SK-N-SH (cell line): ENCODE results near the gene SLC4A9. TPM values are rescaled to one million over a fixed set of nuclear protein-coding genes. Genes with fewer than 3 reads are reported as not detected.

Source experiments
- CTCF ChIA-PET: fragments of 300-600, 350-600 bp; formaldehyde crosslinking; extraction: SDS; loops from one replicate; lab custom pipeline; 2021; lab: Yijun Ruan, JAX
- POLR2A ChIA-PET: fragments of 350-600 bp; sonication (Branson Sonifier 250); formaldehyde crosslinking; extraction: SDS; loops from one replicate; lab custom pipeline; 2020; ENCODE audit warnings: antibody characterized with exemption, inconsistent platforms; lab: Yijun Ruan, JAX
- DNase-seq: peaks from one replicate; pipeline ENCODE4 v3.0.0; 2012
- H2AFZ ChIP-seq: fragments of 200-600 bp; sonication (generic); 2 replicates; pipeline ENCODE4 v1.8.1; 2016; ENCODE audit warnings: antibody characterized with exemption, mild to moderate bottlenecking, low read depth
- H3F3A ChIP-seq: fragments of 200-600 bp; sonication (generic); replicated peaks from 2 replicates; pipeline ENCODE3; 2016; ENCODE audit warnings: antibody characterized with exemption, mild to moderate bottlenecking; ENCODE audit not compliant: insufficient read depth
- H3K27ac ChIP-seq, 2 experiments: fragments of 200-500 bp in 1 of 2; fragments of 200-600 bp in 1 of 2; sonication (Bioruptor generic) in 1 of 2; sonication (generic), shearing (Covaris generic) in 1 of 2; 2 replicates each; pipeline versions ENCODE4 v1.5.1 to v1.6.1; 2014 to 2016; ENCODE audit warnings: low read depth in 2 of 2, inconsistent platforms in 1 of 2, low read length in 1 of 2, mild to moderate bottlenecking in 1 of 2, mixed read lengths in 1 of 2
- H3K27me3 ChIP-seq: fragments of 200-600 bp; sonication (generic), shearing (Covaris generic); 2 replicates; pipeline ENCODE4 v1.6.1; 2016; ENCODE audit warnings: mixed run types; ENCODE audit not compliant: insufficient read depth
- H3K36me3 ChIP-seq, 2 experiments: fragments of 200-500 bp in 1 of 2; fragments of 200-600 bp in 1 of 2; sonication (Bioruptor generic) in 1 of 2; sonication (generic) in 1 of 2; replicated peaks in 1 of 2; 2 replicates each; pipeline versions ENCODE3 to v1.5.1; 2014 to 2016; ENCODE audit warnings: low read length in 1 of 2, mild to moderate bottlenecking in 1 of 2; ENCODE audit not compliant: insufficient read depth in 2 of 2, control insufficient read depth in 1 of 2
- H3K4me1 ChIP-seq, 2 experiments: fragments of 200-500 bp in 1 of 2; fragments of 200-600 bp in 1 of 2; sonication (Bioruptor generic) in 1 of 2; sonication (generic), shearing (Covaris generic) in 1 of 2; 2 replicates each; pipeline versions ENCODE4 v1.5.1 to v1.6.1; 2014 to 2016; ENCODE audit warnings: low read depth in 1 of 2, low read length in 1 of 2, mixed run types in 1 of 2; ENCODE audit not compliant: insufficient read depth in 2 of 2, control insufficient read depth in 1 of 2
- H3K4me2 ChIP-seq: fragments of 200-600 bp; sonication (generic), shearing (Covaris generic); 2 replicates; pipeline ENCODE4 v1.6.1; 2017; ENCODE audit warnings: mixed run types
- H3K4me3 ChIP-seq, 2 experiments: fragments of 200-500 bp in 1 of 2; fragments of 200-600 bp in 1 of 2; sonication (Bioruptor generic) in 1 of 2; sonication (generic), shearing (Covaris generic) in 1 of 2; 2 replicates each; pipeline versions ENCODE4 v1.5.1 to v1.8.1; 2014 to 2016; ENCODE audit warnings: low read depth in 2 of 2, inconsistent platforms in 1 of 2, low read length in 1 of 2, mild to moderate bottlenecking in 1 of 2, mixed read lengths in 1 of 2, moderate library complexity in 1 of 2
- H3K79me2 ChIP-seq: fragments of 200-600 bp; sonication (generic); 2 replicates; pipeline ENCODE4 v1.8.1; 2017; ENCODE audit warnings: mild to moderate bottlenecking; ENCODE audit not compliant: insufficient read depth
- H3K9ac ChIP-seq: fragments of 200-600 bp; sonication (generic); 2 replicates; pipeline ENCODE4 v1.6.1; 2017; ENCODE audit warnings: mixed run types
- H3K9me2 ChIP-seq: fragments of 200-600 bp; sonication (generic); 2 replicates; pipeline ENCODE4 v1.6.1; 2017; ENCODE audit warnings: mixed run types
- H3K9me3 ChIP-seq: fragments of 200-600 bp; sonication (generic); 2 replicates; pipeline ENCODE4 v1.6.1; 2017; ENCODE audit warnings: mixed run types, mild to moderate bottlenecking, moderate library complexity
- H4K20me1 ChIP-seq: fragments of 200-600 bp; sonication (generic); 2 replicates; pipeline ENCODE4 v1.6.1; 2017; ENCODE audit warnings: mild to moderate bottlenecking, mixed run types; ENCODE audit not compliant: insufficient read depth
- CHD2 ChIP-seq: fragments of 150-350 bp; IDR thresholded peaks from 2 replicates; pipeline ENCODE4 v1.6.1; 2018; ENCODE audit warnings: low read length; ENCODE audit not compliant: partially characterized antibody
- EZH2phosphoT487 ChIP-seq: fragments of 200-600 bp; sonication (generic); IDR thresholded peaks from 2 replicates; pipeline ENCODE4 v1.6.1; 2017; ENCODE audit warnings: low read depth, mixed run types, mild to moderate bottlenecking, antibody characterized with exemption, moderate library complexity, borderline replicate concordance
- FOSL2 ChIP-seq: IDR thresholded peaks from 2 replicates; pipeline ENCODE4 v1.4.0; 2012; ENCODE audit warnings: low read depth, mild to moderate bottlenecking, moderate library complexity, borderline replicate concordance
- FOXJ3 ChIP-seq: sonication (generic); formaldehyde crosslinking; IDR thresholded peaks from 2 replicates; pipeline ENCODE4 v1.5.1; 2020; ENCODE audit warnings: mild to moderate bottlenecking, missing genetic modification reagents
- GABPA ChIP-seq: IDR thresholded peaks from 2 replicates; pipeline ENCODE4 v1.4.0; 2012; ENCODE audit warnings: low read depth, mild to moderate bottlenecking
- IRF3 ChIP-seq: fragments of 150-350 bp; IDR thresholded peaks from 2 replicates; pipeline ENCODE4 v1.6.1; 2016; ENCODE audit warnings: mild to moderate bottlenecking, low read depth, low read length
- JUND ChIP-seq: IDR thresholded peaks from 2 replicates; pipeline ENCODE4 v1.4.0; 2012
- MAX ChIP-seq: IDR thresholded peaks from 2 replicates; pipeline ENCODE4 v1.4.0; 2012; ENCODE audit warnings: low read depth
- MXI1 ChIP-seq: IDR thresholded peaks from 2 replicates; pipeline ENCODE4 v1.6.1; 2012; ENCODE audit warnings: mild to moderate bottlenecking, low read depth, low read length, improper control_type of control experiment
- NFIC ChIP-seq: IDR thresholded peaks from 2 replicates; pipeline ENCODE4 v1.4.0; 2012; ENCODE audit warnings: borderline replicate concordance
- NRF1 ChIP-seq: IDR thresholded peaks from 2 replicates; pipeline ENCODE4 v1.6.1; 2012; ENCODE audit warnings: low read depth, mild to moderate bottlenecking, low read length
- PBX3 ChIP-seq: IDR thresholded peaks from 2 replicates; pipeline ENCODE4; 2012
- RCOR1 ChIP-seq: fragments of 150-350 bp; IDR thresholded peaks from 2 replicates; pipeline ENCODE4 v1.6.1; 2017; ENCODE audit warnings: antibody characterized with exemption, low read length
- RXRA ChIP-seq: IDR thresholded peaks from 2 replicates; pipeline ENCODE4 v1.4.0; 2012; ENCODE audit warnings: low read depth, mild to moderate bottlenecking, borderline replicate concordance
- SMC3 ChIP-seq: IDR thresholded peaks from 2 replicates; pipeline ENCODE4 v1.6.1; 2012; ENCODE audit warnings: low read depth, low read length, improper control_type of control experiment
- TAF1 ChIP-seq: IDR thresholded peaks from 2 replicates; pipeline ENCODE4 v1.6.1; 2012; ENCODE audit warnings: low read depth, mild to moderate bottlenecking, low read length, moderate library complexity, borderline replicate concordance
- USF2 ChIP-seq: fragments of 150-350 bp; IDR thresholded peaks from 2 replicates; pipeline ENCODE4 v1.6.1; 2017; ENCODE audit warnings: antibody characterized with exemption, low read length, low read depth, borderline replicate concordance
- YY1 ChIP-seq: IDR thresholded peaks from 2 replicates; pipeline ENCODE4 v1.4.0; 2012; ENCODE audit warnings: low read depth, mild to moderate bottlenecking
- ZBTB33 ChIP-seq: IDR thresholded peaks from 2 replicates; pipeline ENCODE4 v1.4.0; 2012; ENCODE audit warnings: low read depth, borderline replicate concordance
- WGBS: methylation state at CpG from one replicate; pipeline ENCODE4 v1.1.6; 2017; ENCODE audit warnings: low lambda C conversion rate; 5-methylcytosine and 5-hydroxymethylcytosine counted together
- polyA plus RNA-seq, 3 experiments: library from polyadenylated mRNA; depleted of rRNA; stranded (reverse); fragments of >200 nt; gene quantifications; 2 replicates each; pipeline ENCODE4 v1.2.3, GENCODE V29; 2012

Gene SLC4A9
- polyA plus RNA-seq, 1 of the 3 experiments (the other 2 are of a cell fraction) = 0.02 TPM

GRCh38 chr5:140336388-140336787, 23.6 kb upstream of the SLC4A9 start:
- Histone ChIP-seq H3K4me2 (no peak overlapping the region), H2AFZ (no peak overlapping the region), H3K27ac (no peak overlapping the region), H3K9me3 (no peaks in the 10 kb centered on the region), H3K4me1 (0 out of 4 replicates have a peak, but pooled peaks cover 0 to 2% of the 10 kb centered on the region in 2 experiments), H3K27me3 (no peaks in the 10 kb centered on the region), H3K36me3 (peaks cover 5 to 19% of the 10 kb centered on the region in 2 experiments), H3K9me2 (no peaks in the 10 kb centered on the region), H3K9ac (no peak overlapping the region), H3F3A (peaks cover 22% of the 10 kb centered on the region), H4K20me1 (no peaks in the 10 kb centered on the region), H3K79me2 (peaks cover 29% of the 10 kb centered on the region), H3K4me3 (no peak overlapping the region)
- WGBS = 81% methylated on average over 5 of the region's 5 CpGs
- DNase-seq = no peak
- ChIA-PET CTCF (interaction anchor here (1.1 to 2.3 kb wide), 7 partner anchors 10 to 293 kb away, joined by 3 to 19 read pairs (median 3); partner anchors contain the start of genes HBEGF and NRG2), POLR2A (no interaction called here)
- TF ChIP-seq ZBTB33 (no peak), IRF3 (no peak), SMC3 (no peak), NRF1 (no peak), MXI1 (no peak), TAF1 (no peak), YY1 (no peak), FOXJ3 (CRISPR knock-in tag) (no peak), RCOR1 (no peak), MAX (no peak), RXRA (no peak), CHD2 (no peak), PBX3 (no peak), EZH2phosphoT487 (no peak), GABPA (no peak), USF2 (no peak), JUND (no peak), NFIC (no peak), FOSL2 (no peak)
